Measurements from ENCODE around the gene OR52A5. TPM values are rescaled to one million over a fixed set of nuclear protein-coding genes. Genes with fewer than 3 reads are reported as not detected.

The OR52A5 gene
- total and polyA plus RNA-seq, 10 of the 15 experiments (the other 5 are each of a cell fraction or from before 2014, with no cell fraction given) = not detected

DNA sequence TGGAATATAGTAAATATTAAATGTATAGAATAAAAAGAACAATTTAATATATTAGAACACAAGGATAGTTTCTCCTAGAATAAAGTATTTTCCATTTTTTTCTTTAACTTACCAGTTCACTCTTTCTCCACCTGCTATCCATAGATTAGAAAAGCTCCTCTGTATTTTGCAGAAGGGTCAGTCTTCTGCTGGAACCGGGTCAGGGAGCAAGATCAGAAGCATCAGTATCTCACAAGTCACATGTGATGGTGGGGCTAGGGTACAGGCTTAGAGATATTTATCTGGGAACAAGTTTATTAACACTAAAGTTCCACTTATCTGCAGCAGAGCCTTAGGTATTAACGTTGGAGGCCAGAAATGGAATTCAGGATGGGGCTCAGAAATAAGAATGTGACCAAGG, 33.7 kb upstream of the OR52A5 start:
- Histone ChIP-seq H3K27me3 (replicated peaks in 1 of 2; ENCODE audit: control insufficient read depth in 2 of 2, insufficient read depth in 2 of 2, low read length in 1 of 2) (no peaks in the 10 kb centered on the region), H3K9me3 (replicated peaks; ENCODE audit: control insufficient read depth, insufficient read depth, low read length) (no peaks in the 10 kb centered on the region), H3K4me3 (no peak overlapping the region), H2AFZ (ENCODE audit: control insufficient read depth, low read depth, low read length) (no peak overlapping the region), H3K4me2 (ENCODE audit: control insufficient read depth, insufficient read depth) (no peak overlapping the region), H3K36me3 (ENCODE audit: control insufficient read depth in 2 of 2, insufficient read depth in 2 of 2, low read length in 1 of 2) (no peaks in the 10 kb centered on the region), H3K9ac (ENCODE audit: control insufficient read depth, insufficient read depth, low read length) (no peak overlapping the region), H3K27ac (ENCODE audit: control insufficient read depth, insufficient read depth) (no peak overlapping the region), H3K4me1 (ENCODE audit: control insufficient read depth, insufficient read depth, low read length) (no peaks in the 10 kb centered on the region), H4K20me1 (ENCODE audit: control insufficient read depth, insufficient read depth) (no peaks in the 10 kb centered on the region), H3K79me2 (ENCODE audit: control insufficient read depth, insufficient read depth, low read length) (no peaks in the 10 kb centered on the region)
- TF ChIP-seq YBX1 (IDR thresholded peaks at IDR 0.05) (no peak), MYC (IDR thresholded peaks at IDR 0.05; ENCODE audit: insufficient read depth, insufficient read length, insufficient replicate concordance, low read length, severe bottlenecking) (no peak), ZBED1 (IDR thresholded peaks at IDR 0.05; ENCODE audit: borderline replicate concordance) (no peak), NRF1 (conservative IDR thresholded peaks at IDR 0.05; ENCODE audit: low read depth, low read length) (no peak), KAT2A (conservative IDR thresholded peaks at IDR 0.05; ENCODE audit: control insufficient read depth, low read depth, low read length) (no peak), SMARCA5 (IDR thresholded peaks at IDR 0.05) (no peak), ZNF207 (IDR thresholded peaks at IDR 0.05; ENCODE audit: borderline replicate concordance) (no peak), FOXM1 (IDR thresholded peaks at IDR 0.05; ENCODE audit: low read depth, low read length) (no peak), NFIC (IDR thresholded peaks at IDR 0.05; ENCODE audit: low read depth, low read length) (no peak), NFXL1 (IDR thresholded peaks at IDR 0.05; ENCODE audit: borderline replicate concordance) (no peak), IRF4 (IDR thresholded peaks at IDR 0.05; ENCODE audit: low read depth, low read length) (no peak), SMAD1 (IDR thresholded peaks at IDR 0.05; ENCODE audit: low read depth, partially characterized antibody) (no peak), SRF (IDR thresholded peaks at IDR 0.05; ENCODE audit: low read depth in 2 of 2, low read length in 2 of 2) (no peak), RUNX3 (IDR thresholded peaks at IDR 0.05; ENCODE audit: low read length) (no peak)
- TF ChIP-seq, protein P1, sequence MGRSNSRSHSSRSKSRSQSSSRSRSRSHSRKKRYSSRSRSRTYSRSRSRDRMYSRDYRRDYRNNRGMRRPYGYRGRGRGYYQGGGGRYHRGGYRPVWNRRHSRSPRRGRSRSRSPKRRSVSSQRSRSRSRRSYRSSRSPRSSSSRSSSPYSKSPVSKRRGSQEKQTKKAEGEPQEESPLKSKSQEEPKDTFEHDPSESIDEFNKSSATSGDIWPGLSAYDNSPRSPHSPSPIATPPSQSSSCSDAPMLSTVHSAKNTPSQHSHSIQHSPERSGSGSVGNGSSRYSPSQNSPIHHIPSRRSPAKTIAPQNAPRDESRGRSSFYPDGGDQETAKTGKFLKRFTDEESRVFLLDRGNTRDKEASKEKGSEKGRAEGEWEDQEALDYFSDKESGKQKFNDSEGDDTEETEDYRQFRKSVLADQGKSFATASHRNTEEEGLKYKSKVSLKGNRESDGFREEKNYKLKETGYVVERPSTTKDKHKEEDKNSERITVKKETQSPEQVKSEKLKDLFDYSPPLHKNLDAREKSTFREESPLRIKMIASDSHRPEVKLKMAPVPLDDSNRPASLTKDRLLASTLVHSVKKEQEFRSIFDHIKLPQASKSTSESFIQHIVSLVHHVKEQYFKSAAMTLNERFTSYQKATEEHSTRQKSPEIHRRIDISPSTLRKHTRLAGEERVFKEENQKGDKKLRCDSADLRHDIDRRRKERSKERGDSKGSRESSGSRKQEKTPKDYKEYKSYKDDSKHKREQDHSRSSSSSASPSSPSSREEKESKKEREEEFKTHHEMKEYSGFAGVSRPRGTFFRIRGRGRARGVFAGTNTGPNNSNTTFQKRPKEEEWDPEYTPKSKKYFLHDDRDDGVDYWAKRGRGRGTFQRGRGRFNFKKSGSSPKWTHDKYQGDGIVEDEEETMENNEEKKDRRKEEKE (IDR thresholded peaks at IDR 0.05) = no peak
- TF ChIP-seq, protein P2, sequence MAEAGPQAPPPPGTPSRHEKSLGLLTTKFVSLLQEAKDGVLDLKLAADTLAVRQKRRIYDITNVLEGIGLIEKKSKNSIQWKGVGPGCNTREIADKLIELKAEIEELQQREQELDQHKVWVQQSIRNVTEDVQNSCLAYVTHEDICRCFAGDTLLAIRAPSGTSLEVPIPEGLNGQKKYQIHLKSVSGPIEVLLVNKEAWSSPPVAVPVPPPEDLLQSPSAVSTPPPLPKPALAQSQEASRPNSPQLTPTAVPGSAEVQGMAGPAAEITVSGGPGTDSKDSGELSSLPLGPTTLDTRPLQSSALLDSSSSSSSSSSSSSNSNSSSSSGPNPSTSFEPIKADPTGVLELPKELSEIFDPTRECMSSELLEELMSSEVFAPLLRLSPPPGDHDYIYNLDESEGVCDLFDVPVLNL (IDR thresholded peaks at IDR 0.05; ENCODE audit: low read depth, low read length) = no peak
- TF ChIP-seq, protein P3, sequence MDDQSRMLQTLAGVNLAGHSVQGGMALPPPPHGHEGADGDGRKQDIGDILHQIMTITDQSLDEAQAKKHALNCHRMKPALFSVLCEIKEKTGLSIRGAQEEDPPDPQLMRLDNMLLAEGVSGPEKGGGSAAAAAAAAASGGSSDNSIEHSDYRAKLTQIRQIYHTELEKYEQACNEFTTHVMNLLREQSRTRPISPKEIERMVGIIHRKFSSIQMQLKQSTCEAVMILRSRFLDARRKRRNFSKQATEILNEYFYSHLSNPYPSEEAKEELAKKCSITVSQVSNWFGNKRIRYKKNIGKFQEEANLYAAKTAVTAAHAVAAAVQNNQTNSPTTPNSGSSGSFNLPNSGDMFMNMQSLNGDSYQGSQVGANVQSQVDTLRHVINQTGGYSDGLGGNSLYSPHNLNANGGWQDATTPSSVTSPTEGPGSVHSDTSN (IDR thresholded peaks at IDR 0.05; ENCODE audit: insufficient replicate concordance, low read depth, low read length) = no peak
- TF ChIP-seq, protein P4, sequence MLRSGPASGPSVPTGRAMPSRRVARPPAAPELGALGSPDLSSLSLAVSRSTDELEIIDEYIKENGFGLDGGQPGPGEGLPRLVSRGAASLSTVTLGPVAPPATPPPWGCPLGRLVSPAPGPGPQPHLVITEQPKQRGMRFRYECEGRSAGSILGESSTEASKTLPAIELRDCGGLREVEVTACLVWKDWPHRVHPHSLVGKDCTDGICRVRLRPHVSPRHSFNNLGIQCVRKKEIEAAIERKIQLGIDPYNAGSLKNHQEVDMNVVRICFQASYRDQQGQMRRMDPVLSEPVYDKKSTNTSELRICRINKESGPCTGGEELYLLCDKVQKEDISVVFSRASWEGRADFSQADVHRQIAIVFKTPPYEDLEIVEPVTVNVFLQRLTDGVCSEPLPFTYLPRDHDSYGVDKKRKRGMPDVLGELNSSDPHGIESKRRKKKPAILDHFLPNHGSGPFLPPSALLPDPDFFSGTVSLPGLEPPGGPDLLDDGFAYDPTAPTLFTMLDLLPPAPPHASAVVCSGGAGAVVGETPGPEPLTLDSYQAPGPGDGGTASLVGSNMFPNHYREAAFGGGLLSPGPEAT (IDR thresholded peaks at IDR 0.05; ENCODE audit: low read depth) = no peak
- ChIA-PET POLR2A (no interaction called here), RAD21 (ENCODE audit: unreplicated experiment) (no interaction called here), CTCF (no interaction called here), SMC1A (ENCODE audit: uncharacterized antibody, unreplicated experiment) (no interaction called here)
- BruUV-seq (replicated peaks) = no TSS peak
- intact Hi-C loops (cut with micrococcal nuclease; ENCODE audit: unreplicated experiment) (no loop called here), in situ Hi-C loops (cut with MboI) (no loop called here)
- no peak for FAIRE-seq
- no peak for DNase-seq (ENCODE audit: low read depth, low spot score)
- ATAC-seq = no peak
- WGBS (ENCODE audit: insufficient coverage, insufficient replicate concordance, low lambda C conversion rate, missing lambda C conversion rate) = 0% methylated on average over 2 of the region's 2 CpGs
